Stimulated activated CD4-positive, alpha-beta T cell treated with anti-CD3 and anti-CD28 coated beads, TNF-alpha, amount 100 ng/mL, for 4 hours (primary cell): ENCODE measurements around the gene LHX2.
"Not testable (repeated sequence)": the region's sequence is repeated elsewhere in the genome, so short reads cannot be mapped to it uniquely, and the experiment has no call there.

ENCODE experiments used
- DNase-seq, 3 experiments: peaks; one replicate each; pipeline ENCODE4 v3.0.0-alpha.2; 2020; ENCODE audit warnings: low read depth in 3 of 3

LHX2 gene

DNA sequence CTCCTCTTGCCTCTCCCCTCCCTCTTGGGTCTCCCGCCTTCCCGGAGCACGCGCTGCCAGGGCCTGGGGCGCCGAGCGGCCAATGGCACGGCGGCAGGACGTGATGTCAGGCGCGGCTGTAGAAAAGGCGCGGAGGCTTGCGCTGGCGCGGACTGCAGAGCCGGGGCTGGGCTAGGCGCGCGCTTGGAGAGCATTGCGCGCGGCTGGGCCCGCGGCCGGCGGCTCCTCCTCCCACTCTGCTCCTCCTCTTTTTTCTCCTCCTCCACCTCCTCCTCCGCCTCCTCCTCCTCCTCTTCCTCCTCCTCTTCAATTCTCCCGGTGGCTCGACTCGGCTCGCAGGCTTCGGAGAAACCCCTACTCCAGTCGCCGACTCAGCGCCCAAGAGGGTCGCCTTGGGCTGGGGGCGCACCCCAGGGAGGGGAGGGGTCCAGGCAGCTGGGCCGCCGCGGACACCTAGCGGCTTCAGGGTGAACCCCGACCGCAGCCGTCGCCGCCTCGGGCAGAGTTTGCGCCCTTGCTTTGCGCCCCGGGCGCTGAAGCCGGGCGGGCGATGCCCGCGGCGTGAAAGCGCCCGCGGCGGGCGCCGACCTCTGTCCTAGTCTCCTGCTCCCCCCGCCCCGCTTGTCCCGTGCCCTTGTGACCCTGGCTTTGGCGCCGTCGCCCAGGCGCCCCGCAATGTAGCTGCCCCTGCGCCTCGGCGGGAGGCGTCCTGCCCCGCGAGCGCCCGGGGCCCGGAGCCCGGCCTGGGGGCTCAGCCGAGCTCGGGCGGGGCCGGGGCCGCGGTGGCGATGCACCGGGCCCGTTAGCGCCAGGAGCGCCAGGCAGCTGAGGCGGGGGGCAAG, at the start of gene LHX2:
TSS of gene LHX2 (plus strand) at position 309 of the 842 bp plus-strand sequence. CDS start 581 bp downstream, outside the sequence.
- DNase-seq, result no peak

DNA sequence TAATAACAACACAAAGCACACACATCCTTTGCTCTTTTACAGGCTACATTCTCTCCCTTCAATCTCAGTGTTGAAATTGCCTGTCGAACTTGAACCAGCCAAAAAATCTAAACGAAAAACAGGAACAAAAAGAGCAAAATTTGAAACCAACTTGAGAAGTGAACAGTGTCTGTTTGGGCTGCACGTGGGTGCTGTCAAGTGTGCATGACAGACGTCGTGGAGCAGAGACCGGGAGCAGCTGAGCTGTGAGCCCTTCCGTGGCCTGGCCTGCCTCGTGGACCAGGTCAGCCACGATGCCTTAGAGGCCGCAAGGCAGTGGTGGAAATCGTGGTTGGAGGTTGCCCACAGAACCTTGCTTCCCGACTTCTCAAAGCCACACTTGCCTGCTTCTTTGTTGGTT, 46.8 kb upstream of the LHX2 start:
- DNase-seq, result no peak

- DNase-seq, result no peak
Observed at GRCh38 chr9:123965801-123966686, 45.5 kb upstream of the LHX2 start.

GRCh38 chr9:123967323-123967722, 44.2 kb upstream of the LHX2 start:
- DNase-seq, result no peak

DNA sequence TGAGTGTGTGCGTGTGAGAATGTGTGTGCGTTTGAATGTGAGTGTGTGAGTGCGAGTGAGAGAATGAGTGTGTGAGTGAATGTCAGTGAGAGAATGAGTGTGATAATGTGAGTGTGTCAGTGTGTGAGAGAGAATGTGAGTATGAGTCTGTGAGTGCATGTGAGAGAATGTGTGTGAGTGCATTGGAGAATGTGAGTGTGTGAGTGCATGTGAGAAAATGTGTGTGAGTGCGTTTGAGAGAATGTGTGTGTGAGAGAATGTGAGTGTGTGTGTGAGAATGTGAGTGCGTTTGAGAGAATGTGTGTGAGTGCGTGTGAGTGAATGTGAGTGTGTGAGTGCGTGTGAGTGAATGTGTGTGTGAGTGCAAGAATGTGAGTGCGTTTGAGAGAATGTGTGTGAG, 39.0 kb upstream of the LHX2 start:
- no peak for DNase-seq

DNA sequence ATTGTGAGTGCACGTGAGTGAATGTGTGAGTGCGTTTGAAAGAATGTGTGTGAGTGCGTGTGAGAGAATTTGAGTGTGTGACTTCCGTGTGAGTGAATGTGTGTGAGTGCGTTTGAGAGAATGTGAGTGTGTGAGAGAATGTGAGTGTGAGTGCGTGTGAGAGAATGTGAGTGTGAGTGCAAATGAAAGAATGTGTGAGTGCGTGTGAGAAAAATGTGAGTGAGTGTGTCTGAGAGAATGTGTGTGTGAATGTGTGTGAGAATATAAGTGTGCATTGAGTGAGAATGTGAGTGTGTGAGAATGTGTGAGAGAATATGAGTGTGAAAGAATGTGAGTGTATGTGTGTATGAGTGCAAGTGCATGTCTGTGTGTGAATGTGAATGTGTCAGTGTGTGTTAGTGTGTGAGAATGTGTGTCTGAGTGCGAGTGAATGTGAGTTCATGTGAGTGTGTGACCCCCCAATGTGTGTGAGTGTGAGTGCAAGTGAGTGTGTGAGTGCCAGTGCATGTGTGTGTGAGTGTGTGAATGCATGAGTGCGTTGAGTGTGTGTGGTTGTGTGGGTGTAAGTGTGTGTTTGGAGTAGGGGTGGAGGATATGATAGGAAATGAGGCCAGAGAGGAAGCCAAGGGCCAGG, 37.9 kb upstream of the LHX2 start:
- no peak for DNase-seq

- DNase-seq, result no peak
Observed at GRCh38 chr9:123974471-123974870, 37.1 kb upstream of the LHX2 start.

DNA sequence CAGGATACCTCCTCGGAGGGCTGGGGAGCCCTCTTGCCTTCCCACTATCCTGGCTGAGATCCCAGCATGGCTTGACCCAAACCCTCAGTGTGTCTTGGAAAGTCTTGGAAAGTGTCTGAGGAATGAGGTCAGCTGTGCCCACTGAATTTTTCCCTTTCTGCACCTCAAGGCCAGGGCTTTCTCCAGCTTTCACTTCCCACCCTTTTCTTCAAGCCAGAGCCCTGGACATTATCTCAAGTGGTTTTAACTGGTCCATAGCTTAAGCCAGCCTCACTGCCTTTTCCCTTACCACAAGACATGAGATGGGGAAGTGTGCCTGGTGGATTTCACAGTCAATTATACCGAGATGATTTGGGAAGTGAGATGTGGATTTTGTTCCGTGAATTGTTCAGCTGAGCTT, 35.7 kb upstream of the LHX2 start:
- DNase-seq, result no peak

DNA sequence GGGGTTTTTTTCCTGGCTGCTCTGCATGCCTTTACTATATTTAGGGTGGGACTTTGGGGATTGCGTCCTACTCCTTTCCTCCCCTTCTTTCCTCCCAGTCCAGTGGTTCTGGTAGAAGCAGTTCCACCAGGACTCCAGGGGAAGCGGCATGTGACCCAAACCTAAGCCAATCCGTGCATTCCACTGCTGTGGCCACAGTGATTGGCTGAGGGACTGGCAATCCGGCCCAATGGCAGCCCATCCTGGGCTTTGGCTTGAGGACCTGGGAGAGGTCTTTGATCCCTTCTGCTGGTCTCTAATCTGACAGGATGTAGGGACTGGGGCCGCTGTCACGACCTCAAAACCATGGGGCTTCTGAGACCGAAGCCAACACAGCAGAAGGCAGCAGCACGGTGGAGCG, 35.0 kb upstream of the LHX2 start:
- not testable (repeated sequence) for DNase-seq

DNA sequence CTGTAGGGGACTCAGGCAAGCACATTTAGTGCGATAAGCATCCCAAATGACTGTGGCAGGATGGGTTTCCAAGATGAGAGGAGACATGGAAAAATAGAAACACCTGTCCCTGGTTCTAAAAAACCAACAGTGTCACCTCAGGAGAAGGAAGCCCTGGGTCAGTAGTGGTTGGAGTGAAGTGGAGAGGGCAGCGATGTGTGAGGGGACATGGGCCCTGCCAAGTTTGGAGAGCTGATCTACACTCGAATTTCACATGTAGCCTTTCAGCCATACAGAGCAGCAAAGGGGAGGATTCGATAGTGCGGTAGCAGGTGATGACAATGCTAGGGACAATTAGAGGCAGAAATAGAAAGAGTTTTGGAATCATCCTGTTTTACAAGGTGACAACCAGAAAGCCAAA, 32.6 kb upstream of the LHX2 start:
- DNase-seq, result no peak

DNA sequence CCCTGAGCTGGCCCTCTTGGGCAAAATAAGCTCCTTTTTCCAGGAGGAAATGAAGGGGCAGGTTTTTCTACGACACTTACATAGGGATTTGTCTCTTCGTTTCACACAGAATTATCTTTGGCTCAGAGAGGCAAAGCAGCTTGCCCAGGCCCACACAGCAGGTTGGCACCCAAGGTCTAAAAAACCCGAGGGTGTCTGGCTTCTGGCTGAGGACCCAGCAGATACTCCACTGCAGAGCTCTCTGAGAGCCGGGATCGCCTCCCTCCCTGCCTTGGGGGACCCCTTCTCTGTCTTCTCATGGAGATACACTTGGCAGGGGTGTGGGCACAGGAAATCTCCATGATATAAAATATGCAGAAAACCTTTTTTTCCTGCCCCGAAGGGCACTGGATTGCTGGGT, 29.0 kb upstream of the LHX2 start:
- no peak for DNase-seq

DNA sequence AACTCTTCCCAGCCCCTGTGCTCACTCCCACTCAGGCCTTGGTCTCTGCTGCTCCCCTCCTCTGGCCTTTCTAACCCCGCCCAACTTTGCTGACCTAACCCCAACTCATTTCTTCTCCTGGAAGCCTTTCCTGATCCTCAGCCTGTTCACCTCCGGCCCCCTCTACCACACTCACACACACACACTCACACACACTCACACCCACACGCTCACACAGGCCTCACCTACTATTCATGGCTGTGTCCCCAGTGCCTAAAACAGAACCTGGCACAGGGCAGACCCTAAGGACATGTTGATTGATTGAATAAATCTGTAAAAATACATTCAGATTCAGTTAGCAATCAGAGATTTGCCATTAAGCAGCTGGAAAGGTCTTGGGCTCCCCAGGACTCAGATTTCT, 28.5 kb upstream of the LHX2 start:
- no peak for DNase-seq

DNA sequence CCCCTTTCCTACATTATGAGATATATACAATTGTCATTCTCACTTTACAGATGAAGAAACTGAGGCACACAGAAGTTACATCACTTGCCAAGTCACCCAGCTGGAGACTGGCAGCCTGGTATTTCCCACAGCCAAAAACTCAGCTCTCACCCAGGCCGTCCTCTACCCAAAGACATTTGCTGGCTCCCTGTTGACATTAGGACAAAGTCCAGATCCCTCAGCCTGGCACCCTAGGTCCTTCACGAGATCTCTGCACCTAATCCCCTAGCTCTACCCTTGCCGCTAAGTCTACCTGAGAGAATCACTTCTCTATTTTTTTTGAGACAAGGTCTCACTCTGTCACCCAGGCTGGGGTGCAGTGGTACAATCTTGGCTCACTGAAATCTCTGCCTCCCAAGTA, 26.8 kb upstream of the LHX2 start:
- DNase-seq, result no peak

- no peak for DNase-seq
Observed at GRCh38 chr9:123985869-123986268, 25.7 kb upstream of the LHX2 start.

- DNase-seq, result no peak
Observed at GRCh38 chr9:123990427-123990826, 21.1 kb upstream of the LHX2 start.

- DNase-seq, result not testable (repeated sequence)
Observed at GRCh38 chr9:123992679-123993078, 18.9 kb upstream of the LHX2 start.

GRCh38 chr9:123996731-123997421, 14.7 kb upstream of the LHX2 start:
- DNase-seq, result peak in 1 of 3 experiments; percentile 11

DNA sequence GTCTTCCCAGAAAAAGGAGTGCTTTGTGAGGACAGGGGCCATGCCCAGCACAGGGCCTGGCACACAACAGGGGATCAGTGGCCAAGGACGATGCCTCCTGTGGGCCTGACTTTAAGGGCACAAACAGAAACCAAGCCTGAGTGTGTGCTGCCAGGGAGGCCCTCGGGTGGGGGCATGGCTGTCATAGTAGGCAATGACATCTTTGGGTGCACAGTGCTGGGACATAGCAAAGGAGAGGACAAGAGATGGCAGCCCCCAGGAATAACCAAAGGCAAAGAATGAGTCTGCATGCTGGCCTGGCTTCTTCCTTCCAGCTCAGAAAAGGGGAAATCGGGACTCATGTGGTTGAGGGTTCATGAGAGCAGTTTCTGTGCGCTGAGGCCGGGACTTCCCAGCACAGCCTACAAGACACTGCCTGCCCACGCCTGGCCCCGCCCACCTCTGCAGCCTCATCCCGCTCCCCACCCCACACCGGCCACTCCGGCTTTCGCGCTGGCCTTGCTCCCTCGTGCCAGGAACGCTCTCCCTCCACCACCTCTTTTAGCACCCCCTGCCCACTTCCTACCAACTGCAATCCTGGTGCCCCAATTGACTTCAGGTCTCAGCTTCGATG, 13.8 kb upstream of the LHX2 start:
- no peak for DNase-seq

- DNase-seq, result no peak
Observed at GRCh38 chr9:123998278-123998925, 13.2 kb upstream of the LHX2 start.

DNA sequence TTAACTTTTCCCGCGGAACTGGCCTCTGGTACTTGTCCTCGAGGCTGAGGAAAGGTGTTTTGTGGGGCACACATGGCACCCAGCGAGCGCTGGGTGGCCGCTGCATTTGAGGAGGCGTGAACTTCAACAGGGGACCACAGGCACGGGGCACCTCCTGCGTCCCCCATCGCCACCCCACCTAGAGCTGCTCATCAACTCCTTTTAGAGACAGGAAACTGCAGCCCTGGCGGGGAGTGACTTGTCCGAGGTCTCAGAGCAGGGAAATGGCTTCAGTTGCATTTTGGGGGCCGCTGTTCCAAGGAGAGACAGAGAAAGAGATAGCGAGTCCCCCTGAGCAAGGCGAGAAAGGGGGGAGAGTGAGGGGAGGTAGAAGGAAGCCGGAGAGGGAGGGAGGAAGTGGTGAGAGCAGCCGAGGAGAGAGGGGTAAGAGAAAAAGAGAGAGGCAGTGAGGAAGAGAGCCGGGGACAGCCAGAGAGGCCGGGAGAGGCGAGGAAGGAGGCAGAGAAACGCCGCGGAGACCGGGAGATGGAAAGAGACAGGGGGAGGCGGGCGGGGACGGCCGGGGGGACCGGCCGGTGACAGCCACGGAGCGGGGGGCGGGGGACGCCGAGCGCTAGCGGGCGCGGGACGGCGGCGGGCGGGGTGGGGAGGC, 12.5 kb upstream of the LHX2 start:
- DNase-seq, result no peak
